NB4 (cell line): Measurements from ENCODE around the gene VGLL4.

Experiments used
- POLR2A ChIP-seq: IDR thresholded peaks from 2 replicates; pipeline ENCODE4 v1.6.1; 2011; ENCODE audit warnings: mild to moderate bottlenecking; ENCODE audit not compliant: insufficient read length; ENCODE audit errors: extremely low read depth
- TF ChIP-seq, protein P1 (sequence below): IDR thresholded peaks from one replicate; pipeline ENCODE4 v1.5.1; 2012; ENCODE audit warnings: low read depth, low read length

GRCh38 chr3:11624161-11624560 lies 19.6 kb downstream of the VGLL4 start:
- TF ChIP-seq, protein P1, sequence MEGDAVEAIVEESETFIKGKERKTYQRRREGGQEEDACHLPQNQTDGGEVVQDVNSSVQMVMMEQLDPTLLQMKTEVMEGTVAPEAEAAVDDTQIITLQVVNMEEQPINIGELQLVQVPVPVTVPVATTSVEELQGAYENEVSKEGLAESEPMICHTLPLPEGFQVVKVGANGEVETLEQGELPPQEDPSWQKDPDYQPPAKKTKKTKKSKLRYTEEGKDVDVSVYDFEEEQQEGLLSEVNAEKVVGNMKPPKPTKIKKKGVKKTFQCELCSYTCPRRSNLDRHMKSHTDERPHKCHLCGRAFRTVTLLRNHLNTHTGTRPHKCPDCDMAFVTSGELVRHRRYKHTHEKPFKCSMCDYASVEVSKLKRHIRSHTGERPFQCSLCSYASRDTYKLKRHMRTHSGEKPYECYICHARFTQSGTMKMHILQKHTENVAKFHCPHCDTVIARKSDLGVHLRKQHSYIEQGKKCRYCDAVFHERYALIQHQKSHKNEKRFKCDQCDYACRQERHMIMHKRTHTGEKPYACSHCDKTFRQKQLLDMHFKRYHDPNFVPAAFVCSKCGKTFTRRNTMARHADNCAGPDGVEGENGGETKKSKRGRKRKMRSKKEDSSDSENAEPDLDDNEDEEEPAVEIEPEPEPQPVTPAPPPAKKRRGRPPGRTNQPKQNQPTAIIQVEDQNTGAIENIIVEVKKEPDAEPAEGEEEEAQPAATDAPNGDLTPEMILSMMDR, result no peak
- no peak for TF ChIP-seq POLR2A
